Activated CD4-positive, alpha-beta T cell treated with anti-CD3 and anti-CD28 coated beads, Interleukin-2, amount 10 ng/mL, durations not matched to agents 24 days and 14 days (primary cell): ENCODE results near the gene CD84. TPM values are rescaled to one million over a fixed set of nuclear protein-coding genes. Genes with fewer than 3 reads are reported as not detected.

Experiments used
- DNase-seq: peaks from one replicate; pipeline ENCODE4 v3.0.0; 2022
- H3K27ac Mint-ChIP-seq: one replicate; pipeline ENCODE4 v1.8.0; 2022; ENCODE audit warnings: mild to moderate bottlenecking, mixed read lengths
- H3K27me3 Mint-ChIP-seq: one replicate; pipeline ENCODE4 v1.8.0; 2022; ENCODE audit warnings: mixed read lengths
- H3K36me3 Mint-ChIP-seq: one replicate; pipeline ENCODE4 v1.8.0; 2022; ENCODE audit warnings: low read depth, mild to moderate bottlenecking, mixed read lengths
- H3K4me1 Mint-ChIP-seq: one replicate; pipeline ENCODE4 v1.8.0; 2021; ENCODE audit warnings: mixed read lengths
- H3K4me3 Mint-ChIP-seq: one replicate; pipeline ENCODE4 v1.8.0; 2022; ENCODE audit warnings: mild to moderate bottlenecking, moderate library complexity, mixed read lengths
- H3K9me3 Mint-ChIP-seq: one replicate; pipeline ENCODE4 v1.8.0; 2021; ENCODE audit warnings: mixed read lengths
- intact Hi-C: fragments of 100-400 bp; cut with micrococcal nuclease; formaldehyde crosslinking; loops from one replicate; pipeline ENCODE4 v1.15.1; 2023
- total RNA-seq: library from RNA; stranded (reverse); gene quantifications from 2 replicates; pipeline ENCODE4 v1.2.3, GENCODE V29; 2022

CD84 gene
- total RNA-seq, 1 donor from 2014 or later = 17.7 TPM

DNA sequence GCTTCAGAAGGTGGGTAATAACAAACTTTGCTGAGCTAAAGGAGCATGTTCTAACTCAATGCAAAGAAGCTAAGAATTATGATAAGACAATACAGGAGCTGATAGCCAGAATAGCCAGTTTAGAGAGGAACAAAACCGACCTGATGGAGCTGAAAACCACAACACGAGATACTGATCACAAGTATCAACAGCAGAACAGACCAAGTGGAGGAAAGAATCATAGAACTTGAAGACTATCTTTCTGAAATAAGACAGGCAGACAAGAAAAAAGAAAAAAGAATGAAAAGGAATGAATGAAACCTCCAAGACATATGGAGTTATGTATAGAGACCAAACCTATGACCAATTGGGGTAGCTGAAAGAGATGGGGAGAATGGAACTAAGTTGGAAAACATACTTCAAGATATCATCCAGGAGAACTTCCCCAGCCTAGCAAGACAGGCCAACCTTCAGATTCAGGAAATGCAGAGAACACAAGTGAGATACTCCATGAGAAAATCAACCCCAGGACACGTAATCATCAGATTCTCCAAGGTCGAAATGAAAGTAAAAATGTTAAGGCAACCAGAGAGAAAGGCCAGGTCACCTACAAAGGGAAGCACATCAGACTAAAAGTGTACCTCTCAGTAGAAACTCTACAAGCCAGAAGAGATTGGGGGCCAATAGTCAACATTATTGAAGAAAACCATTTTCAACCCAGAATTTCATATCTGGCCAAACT, 20.5 kb downstream of the CD84 start:
- DNase-seq = no peak
- Mint-ChIP-seq H3K36me3 (peaks cover 53% of the 10 kb centered on the region), H3K4me1 (peaks cover 46% of the 10 kb centered on the region), H3K27ac (peak overlapping the region; percentile 78), H3K4me3 (peak overlapping the region; percentile 73), H3K27me3 (no peaks in the 10 kb centered on the region), H3K9me3 (peaks cover 14% of the 10 kb centered on the region)
- intact Hi-C loops = loop anchor here (2.0 kb wide), 1 partner anchor 48 kb away; no protein-coding TSS in a partner anchor

DNA sequence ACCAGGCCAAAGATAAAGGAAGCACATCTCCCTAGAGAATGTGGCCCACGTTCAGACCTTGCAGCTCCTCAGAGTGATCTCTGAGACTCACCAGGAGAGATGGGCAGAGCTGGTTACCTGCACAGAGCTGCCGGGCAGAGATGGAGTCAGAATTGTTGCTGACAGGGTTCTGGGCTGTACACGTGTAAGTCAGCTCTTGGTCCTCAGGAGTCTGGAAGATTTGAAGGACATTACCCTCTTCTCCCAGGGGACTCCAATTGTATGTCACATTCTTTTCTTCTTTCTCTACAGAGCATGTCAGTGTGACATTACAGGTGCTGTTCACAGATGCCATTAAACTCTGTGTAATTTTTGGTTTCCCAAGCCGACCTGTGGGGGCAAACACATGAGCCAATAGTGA, 25.5 kb downstream of the CD84 start:
- Mint-ChIP-seq H3K9me3 (no peaks in the 10 kb centered on the region), H3K27ac (no peak overlapping the region), H3K4me1 (peaks cover 27% of the 10 kb centered on the region), H3K27me3 (no peaks in the 10 kb centered on the region), H3K36me3 (peaks cover 51% of the 10 kb centered on the region), H3K4me3 (no peak overlapping the region)
- intact Hi-C loops = no loop called here
- no peak for DNase-seq

DNA sequence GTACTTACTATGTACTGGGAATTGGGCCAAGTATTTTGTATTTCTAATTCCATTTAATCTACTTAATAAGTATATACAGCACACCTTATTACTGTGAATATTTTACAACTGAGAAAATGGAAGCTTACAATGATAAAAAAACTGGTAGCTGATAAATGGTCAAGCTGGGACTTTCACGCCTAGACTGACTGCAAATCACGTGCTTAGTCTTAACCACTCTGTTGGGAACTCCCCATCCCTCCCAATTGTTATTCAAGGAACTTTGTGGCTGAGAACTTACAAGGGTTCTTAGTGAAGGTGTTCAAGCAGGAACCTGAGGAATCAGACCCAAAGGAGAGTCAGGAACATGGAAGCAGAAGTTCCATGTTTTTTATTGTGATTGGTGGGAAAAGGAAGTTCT, 26.9 kb downstream of the CD84 start:
- peaks cover 54% of the 10 kb centered on the region for H3K36me3 Mint-ChIP-seq
- intact Hi-C loops = no loop called here
- H3K27me3 Mint-ChIP-seq = no peaks in the 10 kb centered on the region
- no peak for DNase-seq
- H3K4me1 Mint-ChIP-seq = peaks cover 23% of the 10 kb centered on the region
- no peak overlapping the region for H3K27ac Mint-ChIP-seq
- no peaks in the 10 kb centered on the region for H3K9me3 Mint-ChIP-seq
- no peak overlapping the region for H3K4me3 Mint-ChIP-seq

DNA sequence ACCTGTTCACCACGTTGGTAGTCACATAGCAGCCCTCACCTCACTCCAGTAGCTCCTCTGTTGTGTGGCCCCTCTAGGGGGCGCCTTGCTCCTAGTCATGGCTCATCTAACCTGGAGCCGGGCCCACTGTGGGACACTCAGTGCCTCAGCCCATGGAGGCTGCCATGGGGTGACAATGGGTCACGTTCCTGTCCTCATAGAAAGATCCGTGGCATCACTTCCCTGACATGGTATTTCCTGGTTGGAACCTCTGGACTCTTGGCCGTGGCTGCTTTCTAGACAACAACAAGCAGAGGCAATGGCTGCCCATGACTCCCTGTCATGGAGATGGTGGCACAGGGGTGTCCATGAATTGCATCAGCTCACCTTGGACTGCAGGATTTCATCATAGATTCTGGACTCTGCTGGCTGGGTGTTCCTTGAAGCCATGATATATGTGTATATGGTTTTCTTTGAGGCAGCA, 28.7 kb downstream of the CD84 start:
- intact Hi-C loops = no loop called here
- Mint-ChIP-seq H3K9me3 (no peaks in the 10 kb centered on the region), H3K27ac (no peak overlapping the region), H3K4me1 (peaks cover 23% of the 10 kb centered on the region), H3K36me3 (peaks cover 59% of the 10 kb centered on the region), H3K4me3 (no peak overlapping the region), H3K27me3 (no peaks in the 10 kb centered on the region)
- peak; percentile 82 for DNase-seq

DNA sequence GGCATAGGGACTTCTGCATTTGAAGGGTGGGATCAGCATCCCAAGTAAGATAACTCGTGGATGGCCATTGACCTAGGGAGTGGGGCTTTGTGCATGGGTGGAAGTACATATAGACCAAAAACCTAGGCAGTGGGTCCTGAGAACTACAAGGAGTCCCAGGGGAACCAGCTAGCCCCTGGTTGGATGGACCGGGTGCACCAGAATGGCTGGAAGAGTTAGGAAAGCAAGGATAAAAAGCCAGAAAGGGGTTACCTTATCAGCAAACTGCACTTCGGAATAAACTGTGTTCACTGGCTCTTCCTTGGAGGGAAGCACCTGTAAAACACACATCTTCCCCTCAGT, 29.7 kb downstream of the CD84 start:
- no peak overlapping the region for H3K27ac Mint-ChIP-seq
- no peaks in the 10 kb centered on the region for H3K27me3 Mint-ChIP-seq
- H3K9me3 Mint-ChIP-seq = no peaks in the 10 kb centered on the region
- intact Hi-C loops = no loop called here
- peaks cover 30% of the 10 kb centered on the region for H3K4me1 Mint-ChIP-seq
- H3K36me3 Mint-ChIP-seq = peaks cover 66% of the 10 kb centered on the region
- DNase-seq = no peak
- H3K4me3 Mint-ChIP-seq = no peak overlapping the region

DNA sequence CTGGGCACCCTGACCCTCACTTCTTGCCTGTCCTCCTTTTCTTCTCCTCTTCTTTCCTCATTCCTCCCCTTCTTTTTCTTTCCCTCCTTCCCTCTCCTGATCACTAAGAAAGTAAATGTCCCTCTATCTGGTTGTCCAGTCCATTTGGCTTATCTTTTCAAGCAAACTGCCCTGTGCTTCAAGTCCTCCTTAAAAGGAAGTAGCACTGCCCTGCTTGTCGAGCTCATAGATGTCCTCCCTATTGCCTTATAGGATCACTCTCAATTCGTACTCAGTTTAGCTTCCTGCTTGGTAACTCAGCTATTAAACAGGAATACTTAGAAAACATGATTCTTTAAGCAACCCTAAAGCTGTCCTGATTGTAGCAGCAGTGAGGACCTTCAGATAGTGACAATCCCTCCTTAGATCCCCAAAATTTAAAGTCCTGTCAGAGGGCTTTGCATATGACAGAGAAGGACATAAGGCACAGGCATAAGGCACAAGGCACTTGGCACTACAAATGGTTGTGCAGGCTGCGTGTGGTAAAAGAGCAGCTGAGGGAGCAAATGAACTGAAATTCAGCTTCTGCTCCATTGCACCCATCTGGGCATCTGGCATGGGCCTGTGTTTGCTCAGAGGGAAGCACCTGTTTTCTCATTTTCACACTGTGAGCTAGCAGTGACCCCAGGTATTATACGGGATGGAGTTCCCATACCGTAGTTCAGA, 30.2 kb downstream of the CD84 start:
- H3K27ac Mint-ChIP-seq = no peak overlapping the region
- no peak for DNase-seq
- intact Hi-C loops = no loop called here
- H3K4me3 Mint-ChIP-seq = no peak overlapping the region
- H3K9me3 Mint-ChIP-seq = no peaks in the 10 kb centered on the region
- no peaks in the 10 kb centered on the region for H3K27me3 Mint-ChIP-seq
- peaks cover 31% of the 10 kb centered on the region for H3K4me1 Mint-ChIP-seq
- peaks cover 63% of the 10 kb centered on the region for H3K36me3 Mint-ChIP-seq

DNA sequence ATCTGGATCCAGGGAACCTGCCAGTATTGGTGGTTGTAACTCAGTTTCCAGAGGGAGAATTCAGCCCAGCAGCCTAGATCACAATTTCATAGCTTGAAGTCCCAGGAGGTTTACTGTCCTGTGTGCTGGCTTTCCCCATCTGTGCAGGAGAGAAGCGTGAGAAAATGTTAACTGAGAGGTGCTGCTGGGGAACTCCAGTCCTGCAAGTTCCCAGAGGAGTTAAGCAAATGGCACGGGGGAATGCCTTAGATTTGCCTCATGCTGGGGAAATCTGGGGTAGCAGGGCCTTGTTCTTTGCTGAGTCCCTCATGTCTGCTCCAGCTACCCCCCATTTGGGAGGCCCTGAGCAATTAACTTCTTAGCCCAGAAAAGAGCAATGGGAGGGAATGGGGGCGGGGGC, 31.1 kb downstream of the CD84 start:
- intact Hi-C loops = no loop called here
- Mint-ChIP-seq H3K4me3 (no peak overlapping the region), H3K27me3 (no peaks in the 10 kb centered on the region), H3K4me1 (peaks cover 31% of the 10 kb centered on the region), H3K36me3 (peaks cover 59% of the 10 kb centered on the region), H3K9me3 (no peaks in the 10 kb centered on the region), H3K27ac (no peak overlapping the region)
- no peak for DNase-seq

DNA sequence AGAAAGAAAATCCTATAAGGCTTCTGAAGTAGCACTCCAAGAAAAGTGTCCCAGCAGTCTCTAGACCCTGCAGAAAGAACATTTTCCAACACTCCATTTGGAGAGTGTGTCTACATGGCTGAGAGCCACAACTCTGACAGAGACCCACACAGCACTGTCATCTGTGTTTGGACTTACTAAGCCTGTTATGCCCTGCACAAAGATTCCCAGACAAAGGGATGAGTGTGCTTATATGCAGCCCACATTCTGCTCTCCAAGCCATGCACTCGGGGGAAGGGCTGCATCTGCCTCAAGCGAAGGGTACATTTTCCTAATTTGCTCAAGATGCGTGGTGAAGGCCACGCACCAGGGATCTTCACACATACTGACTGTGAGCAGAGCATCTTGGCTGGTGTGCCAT, 31.9 kb downstream of the CD84 start:
- no peaks in the 10 kb centered on the region for H3K9me3 Mint-ChIP-seq
- DNase-seq = no peak
- H3K27ac Mint-ChIP-seq = no peak overlapping the region
- H3K4me1 Mint-ChIP-seq = peaks cover 26% of the 10 kb centered on the region
- no peaks in the 10 kb centered on the region for H3K27me3 Mint-ChIP-seq
- intact Hi-C loops = no loop called here
- H3K36me3 Mint-ChIP-seq = peaks cover 51% of the 10 kb centered on the region
- no peak overlapping the region for H3K4me3 Mint-ChIP-seq

DNA sequence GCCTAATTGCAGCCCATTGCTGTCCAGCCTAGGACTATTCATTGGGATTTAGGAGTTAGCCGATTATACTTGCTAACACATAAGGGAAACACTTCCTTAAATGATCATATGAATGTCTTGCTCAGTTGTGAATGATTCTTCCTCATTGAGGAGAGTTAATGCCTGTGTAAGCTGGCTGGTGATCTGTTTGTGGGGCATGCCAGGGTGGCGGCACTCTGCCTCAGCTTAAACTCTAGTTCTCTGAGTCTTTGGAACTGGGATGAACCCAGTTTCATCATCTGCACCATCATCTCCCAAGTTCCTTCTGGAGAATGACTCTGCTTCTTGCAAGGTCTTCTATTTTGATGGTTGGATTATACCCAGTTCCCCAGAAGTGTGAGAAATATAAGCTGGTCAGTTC, 32.4 kb downstream of the CD84 start:
- H3K4me1 Mint-ChIP-seq = peaks cover 27% of the 10 kb centered on the region
- DNase-seq = no peak
- H3K9me3 Mint-ChIP-seq = no peaks in the 10 kb centered on the region
- no peak overlapping the region for H3K27ac Mint-ChIP-seq
- H3K4me3 Mint-ChIP-seq = no peak overlapping the region
- intact Hi-C loops = no loop called here
- H3K27me3 Mint-ChIP-seq = no peaks in the 10 kb centered on the region
- peaks cover 48% of the 10 kb centered on the region for H3K36me3 Mint-ChIP-seq

DNA sequence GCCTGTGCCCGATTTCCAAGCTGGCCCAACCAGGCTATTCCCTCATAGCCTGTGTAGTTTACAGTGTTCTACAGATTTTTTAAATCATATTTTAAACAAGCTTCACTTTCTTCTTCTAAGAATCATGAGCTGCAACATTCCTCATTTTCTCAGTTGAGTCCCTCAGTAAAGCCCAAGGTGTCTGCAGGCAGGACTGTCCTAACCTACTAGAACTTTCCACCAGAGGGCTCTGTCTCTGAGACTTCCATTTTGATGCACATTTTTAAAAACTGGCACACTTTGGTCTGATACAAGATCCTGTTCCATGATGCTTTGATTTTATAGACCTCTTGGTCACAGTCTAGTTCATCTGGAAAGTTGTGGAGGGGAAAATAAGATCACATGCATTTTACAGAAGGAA, 34.6 kb downstream of the CD84 start:
- peak; percentile 79 for DNase-seq
- intact Hi-C loops = loop anchor here (1.0 kb wide), 1 partner anchor 63 kb away; no protein-coding TSS in a partner anchor
- Mint-ChIP-seq H3K4me3 (no peak overlapping the region), H3K9me3 (no peaks in the 10 kb centered on the region), H3K36me3 (peaks cover 34% of the 10 kb centered on the region), H3K27me3 (no peaks in the 10 kb centered on the region), H3K4me1 (peaks cover 44% of the 10 kb centered on the region), H3K27ac (peak overlapping the region; percentile 85)

DNA sequence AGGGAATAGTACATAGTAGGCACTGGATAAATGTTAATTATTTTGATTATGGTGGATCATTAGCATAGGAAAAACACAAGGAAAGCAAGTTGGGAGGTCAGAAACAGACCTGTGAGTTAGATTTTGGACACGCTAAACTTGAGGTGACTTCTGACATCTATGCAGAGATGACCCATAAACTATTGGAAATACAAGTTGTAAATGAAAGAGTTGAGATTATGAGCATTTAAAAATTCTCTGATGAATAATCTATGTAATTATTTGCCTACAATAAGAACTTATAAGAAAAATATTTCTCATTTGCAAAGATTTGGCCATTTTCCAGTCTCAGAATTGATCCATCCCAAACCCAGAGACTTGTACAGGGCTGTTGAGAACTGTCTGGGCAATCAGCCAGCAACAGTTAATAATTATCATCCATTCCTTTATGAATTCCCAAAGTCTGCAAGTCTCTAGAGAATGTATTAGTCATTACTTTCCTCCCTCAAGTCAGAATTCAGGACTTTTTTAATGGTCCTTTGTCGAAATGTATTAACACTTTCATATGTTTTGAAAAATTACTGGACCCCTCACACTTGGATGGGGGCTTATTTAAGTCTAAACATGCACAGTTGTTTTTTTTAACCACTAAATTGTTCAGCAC, 36.9 kb downstream of the CD84 start:
- no peak overlapping the region for H3K4me3 Mint-ChIP-seq
- no peaks in the 10 kb centered on the region for H3K27me3 Mint-ChIP-seq
- peaks cover 23% of the 10 kb centered on the region for H3K36me3 Mint-ChIP-seq
- intact Hi-C loops = no loop called here
- no peak for DNase-seq
- peak overlapping the region; percentile 25 for H3K27ac Mint-ChIP-seq
- H3K4me1 Mint-ChIP-seq = peaks cover 46% of the 10 kb centered on the region
- H3K9me3 Mint-ChIP-seq = no peaks in the 10 kb centered on the region

DNA sequence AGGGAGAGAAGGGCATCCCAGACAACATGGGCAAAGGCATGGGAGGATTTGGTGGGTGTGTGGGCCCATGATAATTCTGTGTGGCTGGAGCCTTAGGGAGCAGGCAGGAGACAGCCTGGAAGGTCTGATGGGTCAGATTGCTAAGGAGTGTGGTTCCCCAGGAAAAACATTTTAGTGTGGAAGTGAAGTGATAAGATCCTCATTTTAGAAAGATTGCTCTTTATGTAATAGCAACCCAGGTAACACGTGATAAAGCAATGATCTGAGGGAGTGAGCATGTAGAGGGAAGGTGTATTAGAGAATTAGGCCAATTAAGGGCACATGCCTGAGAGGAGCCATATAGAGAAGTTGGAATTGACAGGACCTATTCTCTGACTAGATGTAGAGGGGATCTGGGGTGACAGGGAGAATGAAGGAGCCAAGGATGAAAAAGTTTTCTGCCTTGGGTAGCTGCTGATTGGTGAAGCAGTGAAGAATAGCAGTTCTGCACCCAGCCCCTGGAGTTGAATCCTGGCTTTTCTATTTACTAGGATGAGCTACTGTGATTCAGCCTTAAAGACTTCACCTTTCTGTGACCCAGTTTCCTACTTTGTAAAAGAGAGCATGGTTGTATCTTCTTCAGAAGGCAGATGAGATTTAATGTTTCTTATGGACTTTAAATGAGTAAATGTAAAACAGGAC, 37.5 kb downstream of the CD84 start:
- H3K4me3 Mint-ChIP-seq = no peak overlapping the region
- no peaks in the 10 kb centered on the region for H3K27me3 Mint-ChIP-seq
- H3K4me1 Mint-ChIP-seq = peaks cover 46% of the 10 kb centered on the region
- DNase-seq = no peak
- H3K9me3 Mint-ChIP-seq = peaks cover under 1% of the 10 kb centered on the region
- intact Hi-C loops = loop anchor here (2.0 kb wide), 3 partner anchors 19 to 113 kb away; no protein-coding TSS in a partner anchor
- peak overlapping the region; percentile 25 for H3K27ac Mint-ChIP-seq
- peaks cover 24% of the 10 kb centered on the region for H3K36me3 Mint-ChIP-seq

DNA sequence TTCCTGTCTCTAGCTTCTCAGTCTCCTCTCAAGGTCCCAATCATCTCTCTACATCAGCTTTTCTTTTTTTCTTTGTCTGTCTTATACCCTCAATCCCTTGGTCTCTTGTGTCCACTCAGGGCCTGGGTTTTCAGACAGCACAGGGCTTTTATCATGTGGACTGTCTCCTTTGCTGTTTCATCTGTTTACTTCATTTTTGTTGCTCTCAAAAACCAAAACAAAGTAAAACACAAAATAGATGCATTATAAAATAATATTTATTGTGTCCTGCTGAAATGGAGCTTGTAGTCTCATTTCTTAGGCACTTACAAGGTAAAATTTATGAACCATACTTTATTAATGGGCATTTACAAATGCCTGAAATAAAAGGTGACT, 38.5 kb downstream of the CD84 start:
- no peak for DNase-seq
- peak overlapping the region; percentile 72 for H3K4me3 Mint-ChIP-seq
- H3K27me3 Mint-ChIP-seq = no peaks in the 10 kb centered on the region
- peaks cover 4% of the 10 kb centered on the region for H3K9me3 Mint-ChIP-seq
- H3K36me3 Mint-ChIP-seq = peaks cover 26% of the 10 kb centered on the region
- H3K27ac Mint-ChIP-seq = peak overlapping the region; percentile 91
- intact Hi-C loops = loop anchor here (1.0 to 2.0 kb wide), 5 partner anchors 20 to 112 kb away; no protein-coding TSS in a partner anchor
- H3K4me1 Mint-ChIP-seq = peaks cover 46% of the 10 kb centered on the region
